Esophagus muscularis mucosa (tissue), 4 donors: ENCODE data around the gene GRIK5. TPM values are rescaled to one million over a fixed set of nuclear protein-coding genes. Genes with fewer than 3 reads are reported as not detected.

ENCODE experiments used
- DNase-seq: peaks from one replicate; pipeline ENCODE4 v3.0.0-alpha.2; 2017; ENCODE audit errors: extremely low spot score
- H3K27ac ChIP-seq, 4 donors: fragments of 200-600 bp; sonication (generic); replicated peaks in 1 of 4; 1 replicate in 3 of 4; 2 replicates in 1 of 4; pipeline ENCODE4 v1.5.1; 2016 to 2019; ENCODE audit warnings: mild to moderate bottlenecking in 1 of 4
- H3K27me3 ChIP-seq, 4 donors: fragments of 200-600 bp; sonication (generic); one replicate each; pipeline versions ENCODE4 v1.5.1 to v1.6.0; 2016 to 2019
- H3K36me3 ChIP-seq, 4 donors: fragments of 200-600 bp; sonication (generic); one replicate each; pipeline ENCODE4 v1.5.1; 2016 to 2019
- H3K4me1 ChIP-seq, 4 donors: fragments of 200-600 bp; sonication (generic); one replicate each; pipeline ENCODE4 v1.5.1; 2016 to 2019
- H3K4me3 ChIP-seq, 4 donors: fragments of 200-600 bp; sonication (generic); 1 replicate in 2 of 4; 2 replicates in 2 of 4; pipeline ENCODE4 v1.5.1; 2016 to 2019; ENCODE audit warnings: mild to moderate bottlenecking in 4 of 4, moderate library complexity in 1 of 4
- H3K9me3 ChIP-seq, 4 donors: fragments of 200-600 bp; sonication (generic); 1 replicate in 3 of 4; 2 replicates in 1 of 4; pipeline ENCODE4 v1.5.1; 2016 to 2019
- EP300 ChIP-seq: sonication (generic); formaldehyde crosslinking; IDR thresholded peaks from one replicate; pipeline ENCODE4 v1.6.1; 2017; ENCODE audit warnings: antibody characterized with exemption
- POLR2A ChIP-seq: fragments of 450-650 bp; IDR thresholded peaks from one replicate; pipeline ENCODE4 v1.6.1; 2017; ENCODE audit warnings: antibody characterized with exemption, moderate library complexity, mild to moderate bottlenecking, low read depth
- POLR2AphosphoS5 ChIP-seq, 2 donors: sonication (generic); formaldehyde crosslinking; IDR thresholded peaks; one replicate each; pipeline ENCODE4 v1.6.1; 2017; ENCODE audit warnings: antibody characterized with exemption in 2 of 2
- WGBS: methylation state at CpG from one replicate; pipeline ENCODE4 v1.1.5; 2018; 5-methylcytosine and 5-hydroxymethylcytosine counted together
- intact Hi-C: fragments of 100-400 bp; cut with DNase I; formaldehyde crosslinking; loops from one replicate; pipeline ENCODE4 v1.15.1; 2023
- total RNA-seq, 4 donors: library from RNA; depleted of rRNA; stranded (reverse); fragments of >200 nt; gene quantifications; one replicate each; pipeline versions ENCODE4 v1.1.0 to v1.2.1, GENCODE V29; 2016
- TF ChIP-seq, protein P1 (sequence below), 3 experiments: fragments of 200-600 bp in 2 of 3; fragments of 450-650 bp in 1 of 3; sonication (generic) in 2 of 3; IDR thresholded peaks; one replicate each; pipeline ENCODE4 v1.5.1; 2017 to 2019; ENCODE audit warnings: antibody characterized with exemption in 3 of 3, mild to moderate bottlenecking in 2 of 3, moderate library complexity in 1 of 3

The GRIK5 gene
- total RNA-seq, 4 donors from 2014 or later, result 8.6 to 27.6 (median 13.8) TPM

DNA sequence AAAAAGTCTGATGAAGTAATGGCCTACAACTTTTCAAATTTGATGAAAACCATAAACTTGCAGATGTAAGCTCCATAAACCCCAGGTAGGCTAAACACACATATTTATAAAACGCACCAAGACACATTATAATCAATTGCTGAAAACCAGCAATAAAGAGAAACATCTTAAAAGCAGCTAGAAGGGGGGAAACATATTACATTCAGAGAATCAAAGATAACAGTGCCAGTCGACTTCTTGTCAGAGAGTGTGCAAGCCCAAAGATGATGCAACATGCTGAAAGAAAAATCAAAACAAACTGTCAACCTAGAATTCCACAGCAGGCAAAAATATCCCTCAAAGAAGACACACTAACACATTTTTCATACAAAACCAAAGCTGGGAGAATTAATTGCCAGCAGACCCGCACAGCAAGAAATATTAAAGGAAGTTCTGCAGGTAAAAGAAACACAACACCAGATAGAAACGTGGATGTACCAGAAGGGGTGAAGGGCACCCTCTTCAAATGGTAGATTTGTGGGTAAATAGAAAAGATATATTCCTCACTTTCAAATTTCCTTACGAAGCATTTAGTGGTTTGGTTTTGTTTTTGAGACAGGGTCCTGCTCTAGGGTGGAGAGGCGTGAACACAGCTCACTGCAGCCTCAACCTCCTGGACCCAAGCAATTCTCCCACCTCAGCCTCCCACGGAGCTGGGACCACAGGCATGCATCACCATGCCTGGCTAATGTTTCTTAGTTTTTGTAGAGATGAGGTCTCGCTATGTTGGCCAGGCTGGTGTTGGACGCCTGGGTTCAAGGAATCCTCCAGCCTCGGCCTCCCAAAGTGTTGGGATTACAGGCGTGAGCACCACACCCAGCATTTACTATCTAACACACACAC lies 59.5 kb downstream of the GRIK5 start:
- no peak overlapping the region for H3K27ac ChIP-seq
- TF ChIP-seq POLR2AphosphoS5 (IDR thresholded peaks at IDR 0.05), result no peak
- TF ChIP-seq, protein P1, sequence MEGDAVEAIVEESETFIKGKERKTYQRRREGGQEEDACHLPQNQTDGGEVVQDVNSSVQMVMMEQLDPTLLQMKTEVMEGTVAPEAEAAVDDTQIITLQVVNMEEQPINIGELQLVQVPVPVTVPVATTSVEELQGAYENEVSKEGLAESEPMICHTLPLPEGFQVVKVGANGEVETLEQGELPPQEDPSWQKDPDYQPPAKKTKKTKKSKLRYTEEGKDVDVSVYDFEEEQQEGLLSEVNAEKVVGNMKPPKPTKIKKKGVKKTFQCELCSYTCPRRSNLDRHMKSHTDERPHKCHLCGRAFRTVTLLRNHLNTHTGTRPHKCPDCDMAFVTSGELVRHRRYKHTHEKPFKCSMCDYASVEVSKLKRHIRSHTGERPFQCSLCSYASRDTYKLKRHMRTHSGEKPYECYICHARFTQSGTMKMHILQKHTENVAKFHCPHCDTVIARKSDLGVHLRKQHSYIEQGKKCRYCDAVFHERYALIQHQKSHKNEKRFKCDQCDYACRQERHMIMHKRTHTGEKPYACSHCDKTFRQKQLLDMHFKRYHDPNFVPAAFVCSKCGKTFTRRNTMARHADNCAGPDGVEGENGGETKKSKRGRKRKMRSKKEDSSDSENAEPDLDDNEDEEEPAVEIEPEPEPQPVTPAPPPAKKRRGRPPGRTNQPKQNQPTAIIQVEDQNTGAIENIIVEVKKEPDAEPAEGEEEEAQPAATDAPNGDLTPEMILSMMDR (IDR thresholded peaks at IDR 0.05), result no peak
- TF ChIP-seq POLR2A, result no peak
- no peak for TF ChIP-seq EP300
- no peak overlapping the region for H3K4me3 ChIP-seq
- intact Hi-C loops, result no loop called here
- H3K4me1 ChIP-seq, result no peaks in the 10 kb centered on the region
- DNase-seq, result no peak
- H3K27me3 ChIP-seq, result peaks cover 0 to 8% (median 0%) of the 10 kb centered on the region in 4 donors
- no peaks in the 10 kb centered on the region for H3K9me3 ChIP-seq
- H3K36me3 ChIP-seq, result peaks cover 0 to 18% (median 6%) of the 10 kb centered on the region in 4 donors
- WGBS, result 67% methylated on average over 7 of the region's 11 CpGs

DNA sequence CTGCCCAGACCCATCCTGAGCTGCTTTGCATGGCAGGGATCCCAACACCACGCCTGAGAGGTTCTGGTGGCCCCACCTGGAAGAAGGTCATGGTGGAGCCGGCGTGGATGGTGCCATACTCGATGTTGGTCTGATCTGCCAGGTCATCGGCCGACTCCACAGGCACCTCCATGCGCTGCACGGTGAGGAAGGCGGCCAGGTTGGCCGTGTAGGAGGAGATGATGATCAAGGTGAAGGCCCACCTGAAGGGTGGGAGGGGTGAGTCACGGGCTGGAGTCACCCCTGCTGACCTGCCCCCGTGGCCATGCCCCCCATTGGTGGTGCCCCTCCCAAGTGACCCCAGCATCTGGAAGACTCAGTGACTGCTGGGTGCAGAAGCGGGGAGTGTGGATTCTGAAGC lies 63.4 kb downstream of the GRIK5 start:
- 91% methylated on average over 8 of the region's 13 CpGs for WGBS
- intact Hi-C loops, result no loop called here
- Histone ChIP-seq H3K27ac (no peak overlapping the region), H3K27me3 (peaks cover 0 to 34% (median 0%) of the 10 kb centered on the region in 4 donors), H3K9me3 (no peaks in the 10 kb centered on the region), H3K36me3 (peaks cover 0 to 36% (median 8%) of the 10 kb centered on the region in 4 donors), H3K4me1 (no peaks in the 10 kb centered on the region), H3K4me3 (no peak overlapping the region)
- TF ChIP-seq, protein P1 (IDR thresholded peaks at IDR 0.05), result no peak
- TF ChIP-seq POLR2AphosphoS5 (IDR thresholded peaks at IDR 0.05) (no peak), EP300 (no peak), POLR2A (no peak)
- no peak for DNase-seq

DNA sequence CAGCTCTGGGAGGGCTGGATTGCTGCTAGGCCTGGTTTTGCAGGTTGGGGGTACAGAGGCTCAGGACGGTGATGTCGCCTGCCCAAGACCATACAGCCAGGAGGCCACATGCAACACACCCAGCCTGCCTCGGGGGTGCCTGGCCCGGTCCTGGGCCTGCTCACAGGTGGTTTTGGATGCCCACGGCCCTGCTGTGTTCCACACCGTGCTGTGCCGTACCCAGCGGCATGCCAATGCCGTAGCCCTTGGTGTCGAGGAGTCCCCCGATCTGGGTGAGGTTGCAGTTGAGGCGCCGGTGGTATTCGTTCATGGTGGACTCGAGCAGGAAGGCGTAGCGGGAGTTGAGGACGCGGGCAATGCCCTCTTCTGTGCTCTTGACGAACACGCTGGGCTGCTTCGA lies 64.5 kb downstream of the GRIK5 start:
- H3K4me1 ChIP-seq, result no peaks in the 10 kb centered on the region
- intact Hi-C loops, result no loop called here
- H3K36me3 ChIP-seq, result peaks cover 0 to 36% (median 8%) of the 10 kb centered on the region in 4 donors
- TF ChIP-seq POLR2A (no peak), EP300 (no peak), POLR2AphosphoS5 (IDR thresholded peaks at IDR 0.05) (no peak)
- TF ChIP-seq, protein P1 (IDR thresholded peaks at IDR 0.05), result no peak
- WGBS, result 97% methylated on average over 15 of the region's 22 CpGs
- DNase-seq, result no peak
- H3K27me3 ChIP-seq, result peaks cover 0 to 44% (median 3%) of the 10 kb centered on the region in 4 donors
- no peak overlapping the region for H3K27ac ChIP-seq
- H3K9me3 ChIP-seq, result no peaks in the 10 kb centered on the region
- no peak overlapping the region for H3K4me3 ChIP-seq

DNA sequence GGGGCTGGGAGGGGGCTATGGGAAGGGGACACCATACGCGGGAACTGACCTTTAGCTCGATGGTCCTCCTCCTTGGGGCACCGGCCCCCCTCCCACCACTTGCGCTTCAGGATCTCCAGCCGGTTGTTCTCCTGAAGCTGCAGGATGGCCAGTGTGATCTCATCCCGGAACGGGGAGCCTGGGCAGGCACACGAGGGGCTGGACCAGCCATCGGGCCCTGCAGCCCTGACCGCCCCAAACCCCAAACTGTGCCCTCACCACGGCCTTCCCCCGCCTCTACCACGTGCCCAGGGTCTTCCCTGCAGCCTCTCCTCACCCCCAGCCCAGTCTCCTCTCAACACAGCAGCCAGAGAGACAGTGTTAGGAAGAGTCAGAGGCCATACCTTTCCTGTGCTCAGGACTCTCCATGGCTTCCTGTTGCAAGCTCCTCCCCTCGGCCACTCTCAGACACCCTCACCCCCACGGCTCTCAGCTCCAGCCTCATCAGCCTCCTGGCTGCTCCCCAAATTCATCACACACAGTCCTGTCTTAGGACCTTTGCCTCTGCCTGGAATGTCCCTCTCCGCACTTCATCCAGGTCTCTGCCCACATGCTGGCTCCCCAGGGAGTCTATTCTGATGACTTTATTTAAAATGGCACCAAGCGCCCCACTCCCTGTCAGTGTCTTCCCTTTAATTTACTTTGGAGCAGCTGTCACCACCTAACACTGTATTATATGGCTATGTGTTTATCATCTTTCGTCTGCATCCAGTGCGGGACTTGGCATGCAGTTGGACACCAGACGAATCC lies 66.3 kb downstream of the GRIK5 start:
- 84% methylated on average over 21 of the region's 21 CpGs for WGBS
- peaks cover 0 to 6% (median 4%) of the 10 kb centered on the region in 4 donors for H3K4me1 ChIP-seq
- DNase-seq, result no peak
- H3K4me3 ChIP-seq, result no peak overlapping the region
- H3K36me3 ChIP-seq, result peaks cover 0 to 36% (median 8%) of the 10 kb centered on the region in 4 donors
- no peaks in the 10 kb centered on the region for H3K9me3 ChIP-seq
- intact Hi-C loops, result no loop called here
- TF ChIP-seq, protein P1 (IDR thresholded peaks at IDR 0.05), result no peak
- TF ChIP-seq POLR2A (no peak), EP300 (no peak), POLR2AphosphoS5 (IDR thresholded peaks at IDR 0.05) (no peak)
- peaks cover 0 to 62% (median 8%) of the 10 kb centered on the region in 4 donors for H3K27me3 ChIP-seq
- no peak overlapping the region for H3K27ac ChIP-seq
